ENCODE data around the gene TM6SF1.

DNA sequence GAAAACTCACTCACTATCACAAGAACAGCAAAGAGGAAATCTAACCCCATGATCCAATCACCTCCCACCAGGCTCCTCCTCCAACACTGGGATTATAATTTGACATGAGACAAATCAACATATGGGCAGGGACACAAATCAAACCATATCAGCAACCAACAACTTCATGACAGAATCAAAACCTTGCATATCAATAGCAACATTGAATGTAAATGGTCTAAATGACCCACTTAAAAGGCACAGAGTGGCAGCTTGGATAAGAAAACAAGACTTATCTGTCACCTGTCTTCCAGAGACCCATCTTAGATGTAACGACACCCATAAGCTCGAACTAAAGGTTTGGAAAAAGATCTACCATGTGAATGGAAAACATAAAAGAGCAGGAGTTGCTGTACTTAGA is 59.4 kb downstream of the TM6SF1 start:
- TF ChIP-seq CTCF (IDR thresholded peaks at IDR 0.05) (no peak), POLR2A (IDR thresholded peaks at IDR 0.05) (no peak)

Measured in esophagus squamous epithelium (tissue), 4 donors.